Measurements from ENCODE around the gene RMRP.
"Not testable (repeated sequence)": the region's sequence is repeated elsewhere in the genome, so short reads cannot be mapped to it uniquely, and the experiment has no call there.

DNA sequence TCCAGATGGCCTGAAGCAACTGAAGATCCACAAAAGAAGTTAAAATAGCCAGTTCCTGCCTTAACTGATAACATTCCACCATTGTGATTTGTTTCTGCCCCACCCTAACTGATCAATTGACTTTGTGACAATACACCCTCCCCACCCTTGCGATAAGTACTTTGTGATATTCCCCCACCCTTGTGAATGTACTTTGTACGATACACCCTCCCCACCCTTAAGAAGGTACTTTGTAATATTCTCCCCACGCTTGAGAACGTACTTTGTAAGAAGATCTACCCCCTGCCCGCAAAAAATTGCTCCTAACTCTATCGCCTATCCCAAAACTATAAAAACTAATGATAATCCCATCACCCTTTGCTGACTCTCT, 21.0 kb downstream of the RMRP start:
- TF ChIP-seq CTCF (conservative IDR thresholded peaks at IDR 0.05 in 1 of 2, IDR thresholded peaks at IDR 0.05 in 1 of 2; ENCODE audit: extremely low read depth in 1 of 2, insufficient read depth in 1 of 2, low read depth in 1 of 2, low read length in 2 of 2); EZH2 (IDR thresholded peaks at IDR 0.05; ENCODE audit: borderline replicate concordance, low read length): not testable (repeated sequence)

Data from mammary epithelial cell (primary cell).